ENCODE results near the gene GPAM.

DNA sequence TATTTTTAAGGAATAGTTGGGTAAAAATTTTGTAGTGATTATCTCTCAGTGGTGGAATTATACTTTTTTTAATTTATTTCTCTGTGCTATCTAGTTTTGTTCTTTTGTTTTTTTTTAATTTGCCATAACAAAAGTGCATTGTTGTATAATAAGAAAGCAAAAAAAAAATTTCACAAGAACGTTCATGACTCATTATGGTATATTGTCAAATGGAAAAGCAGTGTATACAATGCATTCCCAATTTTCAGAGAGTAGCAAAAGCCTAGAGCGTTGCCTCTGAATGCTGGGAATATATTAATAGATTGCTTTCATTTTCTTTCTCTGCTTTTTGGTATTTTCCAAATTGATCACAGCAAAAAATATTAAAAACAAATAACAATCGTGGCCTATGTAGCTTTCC lies 46.3 kb upstream of the GPAM start:
- TF ChIP-seq CTCF (IDR thresholded peaks at IDR 0.05) (no peak), POLR2A (IDR thresholded peaks at IDR 0.05) (no peak)

Measured in heart left ventricle (tissue), 13 donors.